HG03558 (cell line): Measurements from ENCODE around the gene STX10.
"Not testable (repeated sequence)": the region's sequence is repeated elsewhere in the genome, so short reads cannot be mapped to it uniquely, and the experiment has no call there.

ENCODE experiments used
- ATAC-seq: cut with Tn5 transposase; IDR thresholded peaks from one replicate; pipeline ENCODE4 v1.9.1; 2021; ENCODE audit warnings: moderate number of reproducible peaks; ENCODE audit not compliant: unreplicated experiment; ENCODE audit errors: extremely low read depth

The STX10 gene

DNA sequence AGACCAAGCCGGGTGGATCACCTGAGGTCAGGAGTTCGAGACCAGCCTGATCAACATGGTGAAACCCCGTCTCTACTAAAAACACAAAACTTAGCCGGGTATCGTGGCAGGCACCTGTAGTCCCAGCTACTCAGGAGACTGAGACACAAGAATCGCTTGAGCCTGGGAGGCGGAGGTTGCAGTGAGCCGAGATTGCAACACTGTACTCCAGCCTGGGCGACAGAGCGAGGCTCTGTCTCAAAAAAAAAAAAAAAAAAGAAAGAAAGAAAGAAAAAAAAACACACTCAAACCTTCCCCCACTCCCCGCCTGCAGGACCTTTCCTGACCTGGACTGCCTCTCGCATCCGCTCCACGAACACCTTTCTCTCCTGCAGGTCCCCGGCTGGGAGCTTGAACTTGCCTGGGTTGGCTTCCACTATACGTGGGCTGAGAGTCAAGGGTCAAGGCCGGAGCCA is 975 bp downstream of the STX10 start:
- ATAC-seq, result not testable (repeated sequence)

DNA sequence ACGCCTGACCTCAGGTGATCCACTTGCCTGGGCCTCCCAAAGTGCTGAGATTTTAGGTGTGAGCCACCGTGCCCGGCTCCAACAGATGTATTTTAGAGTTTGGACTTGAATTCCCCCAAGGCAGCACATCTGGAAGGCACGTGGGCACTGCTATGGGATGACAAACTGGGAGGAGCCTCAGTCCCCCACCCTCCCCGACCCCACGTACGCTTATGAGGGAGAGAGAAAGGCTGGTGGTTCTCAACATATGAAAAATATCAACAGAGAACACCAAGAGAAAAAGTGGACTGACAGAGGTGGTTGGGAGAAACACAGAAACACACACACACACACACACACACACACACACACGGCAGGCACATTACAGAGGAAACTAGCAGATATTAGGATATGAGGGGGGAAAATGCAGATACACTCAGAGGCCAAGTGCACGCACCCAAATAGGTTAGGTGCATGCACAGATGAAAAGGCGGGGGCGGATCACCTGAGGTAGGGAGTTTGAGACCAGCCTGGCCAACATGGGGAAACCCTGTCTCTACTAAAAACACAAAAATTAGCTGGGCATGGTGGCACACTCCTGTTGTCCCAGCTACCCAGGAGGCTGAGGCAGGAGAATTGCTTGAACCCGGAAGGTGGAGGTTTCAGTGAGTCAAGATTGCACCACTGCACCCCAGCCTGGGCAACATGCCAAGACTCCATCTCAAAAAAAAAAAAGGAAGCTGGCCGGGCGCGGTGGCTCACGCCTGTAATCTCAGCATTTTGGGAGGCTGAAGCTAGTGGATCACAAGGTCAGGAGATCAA is 3.2 kb downstream of the STX10 start:
- ATAC-seq, result no peak

DNA sequence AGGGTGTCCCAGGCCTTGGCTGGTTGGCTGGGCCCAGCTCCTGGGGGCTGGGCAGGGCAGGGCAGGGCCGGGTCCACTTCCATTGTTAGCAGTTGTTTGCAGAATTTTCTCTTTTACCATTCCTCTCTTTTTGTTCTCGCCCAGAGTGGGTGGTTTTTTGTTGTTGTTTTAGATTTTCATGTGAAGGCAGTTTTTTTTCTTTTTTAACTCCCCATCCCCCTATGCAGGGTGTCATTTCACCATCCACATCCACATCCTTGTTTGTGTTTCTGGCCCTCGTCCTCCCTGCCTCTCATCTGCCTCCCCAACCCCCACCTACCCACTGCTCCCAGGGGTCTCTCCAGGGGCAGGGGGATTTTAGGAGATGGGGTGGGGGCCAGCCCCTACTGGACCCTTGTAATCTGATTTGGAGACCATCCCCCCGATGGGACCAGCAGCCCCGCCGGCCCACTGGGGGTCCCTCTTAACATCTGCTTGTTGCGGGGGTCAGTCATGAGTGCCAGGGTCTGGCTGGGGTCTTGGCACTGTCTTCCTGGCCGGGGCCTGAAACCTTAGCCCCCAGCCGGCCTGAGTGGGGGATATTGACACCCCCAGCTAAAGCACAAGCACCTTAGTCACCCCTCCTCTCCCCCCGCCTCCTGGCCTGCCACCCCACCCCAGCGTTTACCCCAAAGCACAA is 10.4 kb downstream of the STX10 start:
- no peak for ATAC-seq

DNA sequence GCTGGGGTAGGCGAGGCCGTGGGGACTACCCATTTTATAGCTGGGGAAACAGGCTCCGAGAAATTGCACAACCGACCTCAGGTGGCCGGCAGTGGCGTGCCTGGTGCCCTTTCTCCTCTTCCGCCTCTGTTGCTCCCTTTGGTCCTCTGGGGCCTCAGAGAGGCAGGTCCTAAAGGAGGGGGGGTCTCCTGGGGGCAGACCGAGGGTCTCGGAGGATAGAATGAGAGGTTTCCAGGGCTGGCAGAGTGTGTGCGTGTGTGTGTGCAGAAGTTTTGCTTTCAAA is 11.3 kb downstream of the STX10 start:
- no peak for ATAC-seq

DNA sequence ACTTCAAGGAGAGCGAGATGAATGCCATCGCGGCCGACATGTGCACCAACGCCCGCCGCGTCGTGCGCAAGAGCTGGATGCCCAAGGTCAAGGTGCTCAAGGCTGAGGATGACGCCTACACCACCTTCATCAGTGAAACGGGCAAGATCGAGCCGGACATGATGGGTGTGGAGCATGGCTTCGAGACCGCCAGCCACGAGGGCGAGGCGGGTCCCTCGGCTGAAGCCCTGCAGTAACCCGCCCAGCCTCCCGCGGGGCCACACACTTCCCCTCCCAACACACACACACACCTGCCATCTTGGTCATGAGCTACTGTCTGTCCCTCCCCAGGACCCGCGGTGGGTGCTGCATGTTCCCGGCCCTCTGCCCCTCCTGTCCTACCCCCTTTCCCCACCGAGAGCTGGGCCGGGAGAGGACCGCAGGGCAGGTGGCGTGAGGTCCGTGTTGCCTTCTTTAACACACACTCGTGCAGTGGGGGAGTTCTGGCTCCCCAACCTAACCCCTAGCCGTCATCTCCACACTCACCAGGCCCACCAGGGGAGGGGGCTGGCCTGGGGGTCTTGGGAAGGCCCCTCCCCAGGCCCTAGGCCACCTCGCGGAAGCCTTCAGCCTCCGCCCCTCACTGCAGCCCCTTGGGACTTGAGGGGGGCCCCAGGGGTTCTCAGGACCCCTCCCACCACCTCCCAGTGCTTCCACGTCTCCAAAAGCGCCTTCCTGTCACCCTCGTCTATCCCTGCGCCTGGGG is 11.8 kb downstream of the STX10 start:
- ATAC-seq, result no peak

DNA sequence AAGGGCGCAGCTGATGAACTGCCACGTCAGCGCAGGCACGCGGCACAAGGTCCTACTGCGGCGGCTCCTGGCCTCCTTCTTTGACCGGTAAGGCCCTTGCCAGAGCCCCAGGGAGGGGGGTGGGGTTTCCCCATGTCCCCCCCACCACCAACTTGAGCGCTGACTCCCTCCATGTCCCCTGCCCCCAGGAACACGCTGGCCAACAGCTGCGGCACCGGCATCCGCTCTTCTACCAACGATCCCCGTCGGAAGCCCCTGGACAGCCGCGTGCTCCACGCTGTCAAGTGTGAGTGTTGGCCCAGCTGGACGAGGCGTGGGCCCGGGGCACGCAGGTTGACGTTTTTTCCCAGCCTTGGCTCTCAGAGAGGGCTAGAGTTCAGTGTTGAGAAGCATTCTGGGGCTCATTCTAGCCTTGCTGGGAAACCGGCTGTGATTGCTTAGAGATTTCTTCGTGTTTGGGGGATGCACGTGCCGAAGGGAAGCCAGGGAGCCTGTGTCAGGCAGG is 12.8 kb downstream of the STX10 start:
- no peak for ATAC-seq

DNA sequence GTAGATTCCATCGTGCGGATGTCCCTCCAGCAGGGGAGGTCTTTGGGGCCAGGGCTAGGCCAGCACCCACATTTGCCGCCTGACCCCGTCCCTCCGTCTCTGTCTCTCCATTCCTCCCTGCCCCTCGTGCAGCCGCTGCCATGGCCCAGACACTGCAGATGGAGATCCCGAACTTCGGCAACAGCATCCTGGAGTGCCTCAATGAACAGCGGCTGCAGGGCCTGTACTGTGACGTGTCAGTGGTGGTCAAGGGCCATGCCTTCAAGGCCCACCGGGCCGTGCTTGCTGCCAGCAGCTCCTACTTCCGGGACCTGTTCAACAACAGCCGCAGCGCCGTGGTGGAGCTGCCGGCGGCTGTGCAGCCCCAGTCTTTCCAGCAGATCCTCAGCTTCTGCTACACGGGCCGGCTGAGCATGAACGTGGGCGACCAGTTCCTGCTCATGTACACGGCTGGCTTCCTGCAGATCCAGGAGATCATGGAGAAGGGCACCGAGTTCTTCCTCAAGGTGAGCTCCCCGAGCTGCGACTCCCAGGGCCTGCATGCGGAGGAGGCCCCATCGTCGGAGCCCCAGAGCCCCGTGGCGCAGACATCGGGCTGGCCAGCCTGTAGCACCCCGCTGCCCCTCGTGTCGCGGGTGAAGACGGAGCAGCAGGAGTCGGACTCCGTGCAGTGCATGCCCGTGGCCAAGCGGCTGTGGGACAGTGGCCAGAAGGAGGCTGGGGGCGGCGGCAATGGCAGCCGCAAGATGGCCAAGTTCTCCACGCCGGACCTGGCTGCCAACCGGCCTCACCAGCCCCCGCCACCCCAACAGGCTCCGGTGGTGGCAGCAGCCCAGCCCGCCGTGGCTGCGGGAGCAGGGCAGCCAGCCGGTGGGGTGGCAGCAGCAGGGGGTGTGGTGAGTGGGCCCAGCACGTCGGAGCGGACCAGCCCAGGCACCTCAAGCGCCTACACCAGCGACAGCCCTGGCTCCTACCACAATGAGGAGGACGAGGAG is 14.8 kb downstream of the STX10 start:
- ATAC-seq, result no peak

DNA sequence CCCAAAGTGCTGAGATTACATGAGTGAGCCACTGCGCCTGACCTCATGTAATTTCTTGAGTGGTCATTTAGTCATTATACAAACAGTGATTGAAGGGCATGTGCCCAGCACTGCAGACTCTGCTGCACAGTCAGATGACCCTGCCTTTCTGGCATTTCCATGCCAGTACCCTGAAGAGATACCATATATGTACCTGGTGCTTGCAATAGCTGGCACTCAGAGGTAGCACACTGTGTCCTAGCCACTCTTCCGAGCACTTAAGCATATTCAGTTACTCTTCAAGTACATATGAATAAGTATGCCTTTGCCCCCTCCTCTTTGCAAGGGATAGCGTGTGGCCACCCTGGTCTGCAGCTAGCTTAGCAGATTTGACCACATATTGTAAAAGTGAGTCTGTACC is 15.5 kb downstream of the STX10 start:
- ATAC-seq, result no peak

DNA sequence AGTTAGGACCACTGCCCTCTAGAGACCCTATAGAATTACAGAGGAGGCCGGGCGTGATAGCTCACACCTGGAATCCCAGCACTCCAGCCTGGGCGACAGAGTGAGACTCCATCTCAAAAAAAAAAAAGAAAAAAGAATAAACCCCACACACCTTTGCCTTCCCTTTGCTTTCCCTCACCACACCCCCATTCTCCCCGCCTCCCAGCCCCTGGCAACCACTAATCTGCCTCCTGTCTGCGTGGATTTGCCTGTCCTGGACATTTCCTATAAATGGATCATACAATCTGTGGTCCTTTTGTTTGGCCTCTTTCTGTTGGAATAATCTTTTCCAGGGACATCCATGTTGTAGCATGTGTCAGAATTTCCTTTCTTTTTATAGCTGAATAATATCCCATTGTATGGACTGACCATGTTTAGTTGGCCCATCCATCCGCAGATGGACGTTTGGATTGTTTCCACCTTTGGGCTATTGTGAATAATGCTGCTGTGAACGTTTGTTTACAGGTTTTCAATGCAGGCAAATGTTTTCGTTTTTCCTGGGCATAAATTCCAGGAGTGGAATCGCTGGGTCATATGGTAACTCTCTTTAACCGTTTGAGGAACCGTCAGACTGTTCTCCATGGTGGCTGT is 16.8 kb downstream of the STX10 start:
- ATAC-seq, result no peak

DNA sequence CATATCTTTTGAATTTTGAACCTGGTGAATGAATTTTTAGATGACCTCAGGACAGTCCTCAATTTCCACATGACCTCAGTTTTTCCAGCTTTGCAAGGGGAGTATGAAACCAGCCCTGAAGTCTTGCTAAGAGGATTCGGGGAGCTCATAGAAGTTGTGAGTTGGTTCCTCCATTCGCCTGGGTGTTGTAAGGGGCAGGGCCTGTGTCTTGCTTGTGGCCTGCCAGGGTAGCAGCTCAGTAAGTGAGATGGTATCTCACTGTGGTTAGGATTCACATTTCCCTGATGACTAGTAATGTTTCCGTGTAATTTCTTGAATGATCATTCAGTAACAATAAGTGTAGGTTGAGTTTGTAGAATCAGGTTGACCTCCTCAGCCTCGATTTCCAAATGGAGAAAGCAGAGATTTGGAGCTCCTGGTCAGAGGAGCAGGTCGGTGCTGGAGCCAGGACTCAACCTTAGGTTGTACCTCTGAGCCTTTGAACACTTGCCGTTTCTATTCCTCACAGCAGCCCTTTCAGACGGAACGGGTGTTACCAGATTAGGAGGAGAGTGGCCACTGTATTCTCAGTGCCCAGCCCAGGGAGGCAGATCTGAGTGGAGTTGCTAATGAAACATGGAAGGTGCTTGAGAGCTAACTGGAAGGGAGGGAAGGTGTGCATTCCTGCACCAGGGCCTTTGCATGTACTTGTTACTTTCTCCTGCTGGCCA is 17.5 kb downstream of the STX10 start:
- no peak for ATAC-seq

DNA sequence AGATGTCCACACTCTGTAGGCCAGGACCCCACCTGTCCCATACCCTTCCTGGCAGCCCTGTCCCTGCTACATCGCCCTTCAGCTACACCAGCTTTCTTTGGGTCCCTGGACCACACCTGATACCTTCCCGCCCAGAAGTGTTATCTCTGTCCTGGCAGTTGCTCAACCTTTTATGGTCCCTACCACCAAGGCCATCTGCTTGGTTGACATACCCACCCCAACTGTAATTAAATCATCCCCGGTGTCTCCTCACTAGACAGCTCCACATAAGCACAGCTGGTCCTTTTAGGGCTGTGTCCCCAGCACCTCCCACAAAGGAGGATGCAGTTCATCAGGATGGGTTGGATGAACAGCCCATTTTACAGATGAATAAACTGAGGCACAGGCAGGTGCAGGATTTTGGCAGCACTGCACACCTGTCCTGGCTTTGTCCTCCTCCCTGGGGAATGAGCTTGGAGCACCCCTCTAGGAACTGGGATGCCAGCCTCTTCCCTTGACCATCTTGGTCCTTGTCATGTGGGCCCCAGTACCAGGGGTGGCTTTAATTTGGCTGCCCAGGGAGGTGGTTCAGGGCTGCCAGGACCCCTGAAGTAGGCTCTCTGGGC is 19.2 kb downstream of the STX10 start:
- ATAC-seq, result no peak

DNA sequence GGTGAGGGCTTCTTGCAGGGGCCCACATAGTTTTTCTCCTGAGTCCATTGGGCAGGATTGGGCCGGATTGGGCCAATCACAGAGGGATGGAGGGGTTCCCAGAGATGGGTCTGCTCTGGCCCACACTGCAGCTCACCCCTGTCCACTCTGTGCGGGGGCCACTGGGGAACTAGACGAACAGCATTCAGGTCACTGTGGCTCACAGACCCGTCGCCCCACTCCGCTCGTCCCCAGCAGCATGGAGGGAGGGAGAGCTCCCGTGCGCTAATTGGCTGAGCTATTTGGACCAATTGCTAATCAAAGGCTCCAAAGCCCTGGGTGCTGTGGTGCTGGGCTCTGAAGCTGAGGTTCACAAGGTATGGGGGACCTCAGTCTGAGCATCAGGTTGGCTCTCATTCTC is 20.8 kb downstream of the STX10 start:
- no peak for ATAC-seq

DNA sequence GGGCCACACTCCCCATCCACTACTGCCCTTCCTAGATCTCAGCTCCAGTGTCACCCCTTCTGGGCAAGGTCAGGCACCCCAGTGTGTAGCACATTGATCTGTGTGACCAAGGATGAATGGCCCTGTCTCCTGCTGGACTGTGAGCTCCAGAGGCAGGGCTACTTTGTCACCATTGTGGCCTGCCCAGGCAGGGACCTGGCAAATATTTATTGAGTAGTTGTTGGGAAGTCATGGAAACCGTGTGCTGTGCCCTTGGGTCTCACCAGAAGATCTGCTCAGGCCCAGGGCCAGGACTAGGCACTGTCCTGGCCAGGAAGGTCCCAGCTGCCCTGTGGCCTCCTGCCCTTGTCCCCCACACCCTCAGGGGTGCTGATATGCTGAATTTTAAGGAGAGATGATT is 21.6 kb downstream of the STX10 start:
- no peak for ATAC-seq

DNA sequence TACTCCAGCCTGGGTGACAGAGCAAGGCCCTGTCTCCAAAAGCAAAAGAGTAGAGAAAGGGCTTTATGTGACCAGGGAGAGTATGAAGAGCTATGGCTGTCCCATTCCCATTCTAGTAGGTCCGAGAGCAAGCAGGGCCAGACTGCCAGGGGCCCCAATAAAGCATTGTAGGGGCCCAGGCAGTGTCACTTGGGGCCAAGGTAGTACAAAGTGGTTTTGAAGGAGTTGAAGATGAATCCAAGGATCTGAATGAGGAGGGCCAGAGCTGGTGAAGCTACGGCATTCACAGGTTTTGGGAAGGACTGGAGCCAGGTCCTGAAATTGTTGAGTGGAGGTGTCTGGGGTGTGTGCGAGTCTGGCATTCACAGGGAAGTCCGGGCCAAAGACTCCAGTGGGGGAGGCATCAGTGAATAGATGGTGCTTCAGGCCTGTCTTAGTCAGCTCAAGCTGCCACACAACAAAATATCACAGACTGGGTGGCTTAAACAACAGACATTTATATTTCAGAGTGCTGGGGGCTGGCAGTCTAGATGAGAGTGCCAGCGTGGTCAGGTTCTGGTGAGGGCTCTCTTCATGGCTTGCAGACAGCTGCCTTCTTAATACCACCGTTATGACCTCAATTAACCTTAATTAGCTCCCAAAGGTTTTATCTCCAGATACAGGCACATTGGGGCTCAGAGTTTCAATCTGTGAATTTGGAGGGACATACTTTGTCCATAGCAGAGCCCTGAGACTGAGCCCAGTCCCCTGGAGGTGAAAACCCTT is 22.2 kb downstream of the STX10 start:
- ATAC-seq, result no peak

DNA sequence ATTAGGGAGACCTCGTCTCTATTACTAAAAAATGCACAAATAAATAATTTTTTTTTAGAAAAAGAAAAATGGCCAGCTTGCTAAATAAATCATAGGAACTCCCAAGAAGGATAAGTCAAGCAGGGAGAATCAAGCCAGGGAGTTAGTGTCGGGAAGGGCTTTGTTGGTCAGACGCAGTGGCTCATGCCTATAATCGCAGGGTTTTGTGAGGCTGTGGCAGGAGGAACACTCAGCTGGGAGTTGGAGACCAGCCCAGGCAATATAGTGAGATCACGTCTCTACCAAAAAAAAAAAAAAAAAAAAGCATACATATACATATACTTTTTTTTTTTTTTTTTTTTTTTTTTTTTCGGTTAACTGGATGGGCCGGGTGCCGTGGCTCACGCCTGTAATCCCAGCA is 23.1 kb downstream of the STX10 start:
- ATAC-seq, result no peak

DNA sequence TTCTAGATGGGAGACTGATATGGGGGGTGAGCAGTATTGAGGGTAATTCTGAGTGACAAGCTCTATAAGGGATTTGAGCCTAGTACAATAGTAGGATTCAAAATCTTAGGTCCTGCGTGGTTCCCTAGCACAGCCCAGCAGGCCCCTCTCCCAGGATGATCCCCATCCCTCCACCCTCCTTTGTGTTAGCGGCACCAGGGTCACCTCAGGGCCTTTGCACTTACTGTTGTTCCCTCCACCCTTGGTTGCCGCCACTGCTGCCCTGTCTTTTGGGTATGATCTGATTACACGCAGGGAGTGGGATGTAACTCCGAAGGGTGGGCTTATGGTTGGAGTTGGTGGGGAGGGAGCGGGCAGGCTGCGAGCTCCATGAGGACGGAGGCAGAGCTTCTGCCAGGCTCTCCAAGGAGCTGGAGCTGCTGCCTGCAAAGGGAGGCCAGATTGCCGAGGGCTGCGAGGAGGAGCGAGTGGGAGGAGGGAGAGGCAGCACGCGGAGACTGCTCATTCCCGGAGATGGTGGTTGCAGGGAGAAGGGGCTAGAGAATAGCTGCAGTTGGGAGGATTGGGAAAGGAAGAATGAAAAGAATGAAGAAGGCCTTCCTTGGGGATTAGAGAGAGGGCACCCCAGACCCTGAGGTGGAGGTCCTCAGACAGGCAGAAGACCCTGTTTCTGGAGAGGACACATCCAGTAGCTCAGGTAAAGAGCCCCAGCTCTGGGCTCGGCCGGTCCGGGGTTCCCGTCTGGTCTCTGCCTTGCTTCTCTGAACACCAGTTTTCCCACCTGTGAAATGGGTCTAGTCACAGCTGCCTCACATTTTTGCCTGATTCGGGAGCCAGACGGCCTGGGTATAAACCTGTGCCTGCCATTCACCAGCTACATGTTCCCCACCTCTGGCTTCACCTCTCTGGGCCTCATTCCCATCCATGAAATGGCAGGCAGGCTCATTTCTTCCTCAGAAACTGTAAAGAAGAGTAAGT is 26.9 kb downstream of the STX10 start:
- ATAC-seq, result no peak
